ENCODE data around the gene AGAP5. TPM values are rescaled to one million over a fixed set of nuclear protein-coding genes. Genes with fewer than 3 reads are reported as not detected.

AGAP5 gene
- total and polyA plus RNA-seq, 2 of the 8 experiments (the other 6 are each of a cell fraction or from before 2014, with no cell fraction given): 5.4 to 6.0 TPM

- Histone ChIP-seq H3K4ac (replicated peaks; ENCODE audit: insufficient read length, low read depth, low read length) (peak overlapping the region; percentile 85), H3K4me1 (replicated peaks in 1 of 4; ENCODE audit: control insufficient read depth in 3 of 4, insufficient read depth in 4 of 4, low read length in 3 of 4) (peaks cover 5 to 20% (median 10%) of the 10 kb centered on the region in 4 experiments; a peak in 6 of 7 replicates), H3K56ac (replicated peaks; ENCODE audit: insufficient read length, low read depth, low read length) (peak overlapping the region; percentile 66), H3K27me3 (replicated peaks in 1 of 4; ENCODE audit: control insufficient read depth in 3 of 4, extremely low read depth in 1 of 4, insufficient read depth in 3 of 4, low read length in 3 of 4) (no peaks in the 10 kb centered on the region), H2BK12ac (ENCODE audit: low read depth, low read length) (0 out of 2 replicates have a peak overlapping the region, but pooled peaks have one; percentile 21), H3K4me3 (ENCODE audit: extremely low read depth in 1 of 4, insufficient read depth in 2 of 4, low read depth in 3 of 4, low read length in 4 of 4) (peak overlapping the region; percentile 69 to 92 (median 82)), H4K20me1 (replicated peaks in 1 of 2; ENCODE audit: control insufficient read depth in 1 of 2, insufficient read depth in 2 of 2, low read length in 2 of 2) (no peaks in the 10 kb centered on the region), H4K91ac (replicated peaks; ENCODE audit: insufficient read length, low read length) (peak overlapping the region; percentile 95), H3K18ac (ENCODE audit: extremely low read depth, low read length) (peak overlapping the region; percentile 89), H3K9ac (replicated peaks in 1 of 4; ENCODE audit: extremely low read depth in 1 of 4, low read depth in 3 of 4, low read length in 3 of 4) (peak overlapping the region; percentile 87 to 93 (median 92)), H2BK15ac (ENCODE audit: low read length) (no peak overlapping the region), H2BK120ac (replicated peaks; ENCODE audit: low read depth, low read length) (peak overlapping the region; percentile 92), H3K14ac (ENCODE audit: insufficient read length) (no peak overlapping the region), H3K79me2 (ENCODE audit: control insufficient read depth in 1 of 2, insufficient read depth in 2 of 2, low read length in 2 of 2) (peaks cover 0 to 15% of the 10 kb centered on the region in 2 experiments; a peak in 2 of 4 replicates), H3K36me3 (ENCODE audit: control insufficient read depth in 2 of 4, insufficient read depth in 4 of 4, low read length in 3 of 4) (peaks cover 0 to 8% (median 0%) of the 10 kb centered on the region in 4 experiments; a peak in 1 of 8 replicates), H3K27ac (ENCODE audit: low read depth, low read length) (peak overlapping the region; percentile 93), H4K8ac (ENCODE audit: extremely low read depth, insufficient read depth, low read length) (peak overlapping the region; percentile 93; the same call in 1 of the 2 replicates), H3K9me3 (ENCODE audit: insufficient read depth in 2 of 2, low read depth in 1 of 2, low read length in 1 of 2) (no peaks in the 10 kb centered on the region), H4K5ac (ENCODE audit: insufficient read length, low read depth, low read length) (peak overlapping the region; percentile 81), H3K23me2 (ENCODE audit: low read depth, low read length) (peaks cover 3% of the 10 kb centered on the region; the same call in 1 of the 2 replicates), H3K23ac (ENCODE audit: insufficient read length) (no peak overlapping the region), H2AFZ (ENCODE audit: low read length) (peak overlapping the region; percentile 68; the same call in 1 of the 2 replicates), H2AK5ac (ENCODE audit: low read depth, low read length) (0 out of 2 replicates have a peak overlapping the region, but pooled peaks have one; percentile 19), H3K79me1 (ENCODE audit: low read depth, low read length) (peaks cover 6% of the 10 kb centered on the region), H2BK20ac (ENCODE audit: low read length) (no peak overlapping the region), H3K4me2 (ENCODE audit: insufficient read depth in 1 of 2, low read depth in 2 of 2, low read length in 2 of 2) (peak overlapping the region; percentile 49 to 86), H2BK5ac (ENCODE audit: low read depth, low read length) (peak overlapping the region; percentile 84)
- POLR2A ChIA-PET (ENCODE audit: partially characterized antibody): interaction anchor here (0.7 to 7.0 kb wide), 22 partner anchors 10 to 490 kb away, joined by 3 to 124 read pairs (median 4); partner anchors contain the start of genes CHCHD1, SYNPO2L and ZSWIM8
- CTCF ChIA-PET (ENCODE audit: partially characterized antibody): interaction anchor here (0.7 to 1.3 kb wide), 3 partner anchors 13 to 214 kb away, joined by 3 read pairs; no protein-coding TSS in a partner anchor
- WGBS, 2 experiments (ENCODE audit: extremely low coverage in 1 of 2, insufficient coverage in 1 of 2, insufficient read length in 1 of 2, insufficient replicate concordance in 2 of 2, low coverage in 1 of 2, low lambda C conversion rate in 2 of 2, missing lambda C conversion rate in 1 of 2): 17% methylated on average over 6 of the region's 6 CpGs; no CpG with 5 or more reads in 1 of the 2 experiments
- DNase-seq (ENCODE audit: low read depth in 1 of 2, low spot score in 2 of 2) (no peak), FAIRE-seq (no peak)
- TF ChIP-seq HDAC6 (IDR thresholded peaks at IDR 0.05; ENCODE audit: low read depth, low read length): no peak
Measured at GRCh38 chr10:73743327-73743904, 45.5 kb upstream of the AGAP5 start.
